GM12874 (cell line): ENCODE measurements around the gene SLC35A5.
A peak's percentile ranks its signal among the peaks of the same experiment; 100 is the strongest.

Experiments used
- TF ChIP-seq, protein P1 (sequence below): IDR thresholded peaks from 2 replicates; pipeline ENCODE4 v1.5.1; 2011; ENCODE audit warnings: low read depth, mild to moderate bottlenecking, control low read depth, low read length, moderate library complexity; ENCODE audit not compliant: insufficient read depth

Gene SLC35A5

GRCh38 chr3:112561734-112562529 lies at the start of gene SLC35A5, which contains the start of gene ATG3:
SLC35A5 (plus strand) TSS chr3:112562045; CDS start chr3:112563404, 1,359 bp downstream.
ATG3 (minus strand) TSS chr3:112561962; CDS start chr3:112561528, 434 bp downstream.
- TF ChIP-seq, protein P1, sequence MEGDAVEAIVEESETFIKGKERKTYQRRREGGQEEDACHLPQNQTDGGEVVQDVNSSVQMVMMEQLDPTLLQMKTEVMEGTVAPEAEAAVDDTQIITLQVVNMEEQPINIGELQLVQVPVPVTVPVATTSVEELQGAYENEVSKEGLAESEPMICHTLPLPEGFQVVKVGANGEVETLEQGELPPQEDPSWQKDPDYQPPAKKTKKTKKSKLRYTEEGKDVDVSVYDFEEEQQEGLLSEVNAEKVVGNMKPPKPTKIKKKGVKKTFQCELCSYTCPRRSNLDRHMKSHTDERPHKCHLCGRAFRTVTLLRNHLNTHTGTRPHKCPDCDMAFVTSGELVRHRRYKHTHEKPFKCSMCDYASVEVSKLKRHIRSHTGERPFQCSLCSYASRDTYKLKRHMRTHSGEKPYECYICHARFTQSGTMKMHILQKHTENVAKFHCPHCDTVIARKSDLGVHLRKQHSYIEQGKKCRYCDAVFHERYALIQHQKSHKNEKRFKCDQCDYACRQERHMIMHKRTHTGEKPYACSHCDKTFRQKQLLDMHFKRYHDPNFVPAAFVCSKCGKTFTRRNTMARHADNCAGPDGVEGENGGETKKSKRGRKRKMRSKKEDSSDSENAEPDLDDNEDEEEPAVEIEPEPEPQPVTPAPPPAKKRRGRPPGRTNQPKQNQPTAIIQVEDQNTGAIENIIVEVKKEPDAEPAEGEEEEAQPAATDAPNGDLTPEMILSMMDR, result no peak

GRCh38 chr3:112512320-112512719 lies 49.5 kb upstream of the SLC35A5 start:
- TF ChIP-seq, protein P1, result no peak

DNA sequence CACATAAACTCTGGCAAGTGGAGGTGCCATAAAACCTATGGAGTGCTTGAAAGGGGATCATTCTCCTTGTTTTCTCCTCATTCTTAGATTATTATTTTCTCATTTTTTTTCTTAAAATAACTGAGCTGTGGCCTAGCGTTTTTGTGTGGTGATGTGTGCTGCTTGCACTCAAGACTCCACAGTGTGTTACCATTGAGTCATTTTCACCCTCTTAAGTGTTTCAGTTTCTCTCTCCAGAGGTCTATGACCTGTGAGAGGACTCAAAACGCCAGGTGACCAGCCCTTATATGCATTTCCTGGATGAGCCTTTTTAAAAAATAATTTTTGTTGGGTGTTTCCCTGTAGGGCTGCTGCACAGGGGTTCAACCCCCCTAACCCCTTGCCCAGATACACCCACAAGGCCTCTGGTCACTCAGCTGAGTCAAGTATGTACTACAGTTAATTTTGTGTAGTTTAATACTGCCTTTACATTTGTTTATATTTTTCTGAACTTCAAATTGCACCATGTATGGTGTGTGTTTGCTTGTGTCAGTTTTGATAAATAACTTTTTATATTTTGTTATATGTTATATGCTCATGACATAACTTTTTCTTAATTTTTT lies 47.2 kb upstream of the SLC35A5 start:
- TF ChIP-seq, protein P1, result no peak

DNA sequence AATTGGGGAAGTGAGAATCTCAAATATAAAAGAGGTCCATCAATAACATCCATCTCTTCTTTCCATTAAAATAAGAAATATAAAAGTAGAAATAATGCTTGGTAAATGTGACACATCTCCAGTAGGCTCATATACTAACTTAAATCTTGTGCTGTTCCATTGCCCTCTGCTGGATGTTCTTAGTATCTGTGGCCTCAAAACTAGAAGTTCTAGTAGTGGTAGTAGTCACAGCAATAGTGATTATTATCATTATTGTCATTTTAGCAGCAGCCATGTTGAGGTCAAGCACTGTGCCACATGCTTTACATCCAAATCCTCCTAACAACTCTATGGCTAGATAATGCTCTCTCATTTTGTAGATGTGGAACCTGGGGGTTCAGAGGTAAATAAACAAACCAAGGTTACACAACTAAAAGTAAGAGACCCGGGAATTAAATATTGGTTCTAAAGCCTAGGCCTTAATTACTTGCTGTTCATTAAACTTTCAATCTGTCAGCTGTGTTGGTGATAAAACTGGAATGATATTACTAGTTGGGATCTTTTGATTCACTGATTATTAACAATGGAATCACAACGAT lies 42.3 kb upstream of the SLC35A5 start:
- TF ChIP-seq, protein P1, result peak; percentile 57

DNA sequence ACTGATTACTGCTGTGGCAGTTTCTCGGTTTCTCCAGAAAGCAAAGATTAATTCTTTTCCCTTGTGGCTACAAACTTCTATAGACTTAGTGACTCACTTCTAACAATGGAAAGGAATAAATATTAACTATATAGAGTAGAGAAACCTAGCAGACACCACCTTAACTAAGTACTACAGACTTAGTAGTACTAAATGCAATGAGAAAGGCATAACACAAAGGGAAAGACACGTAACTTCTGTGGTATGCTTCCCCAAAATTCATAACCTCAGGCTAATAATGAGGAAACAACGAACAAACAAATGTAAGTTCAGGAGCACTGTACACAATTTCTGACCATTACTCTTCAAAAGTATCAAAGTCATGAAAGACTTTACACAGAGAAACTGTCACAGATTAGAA lies 31.3 kb upstream of the SLC35A5 start:
- TF ChIP-seq, protein P1, result no peak

GRCh38 chr3:112531358-112531781 lies 30.5 kb upstream of the SLC35A5 start:
- TF ChIP-seq, protein P1, result peak; percentile 15; the same call in 1 of the 2 replicates

DNA sequence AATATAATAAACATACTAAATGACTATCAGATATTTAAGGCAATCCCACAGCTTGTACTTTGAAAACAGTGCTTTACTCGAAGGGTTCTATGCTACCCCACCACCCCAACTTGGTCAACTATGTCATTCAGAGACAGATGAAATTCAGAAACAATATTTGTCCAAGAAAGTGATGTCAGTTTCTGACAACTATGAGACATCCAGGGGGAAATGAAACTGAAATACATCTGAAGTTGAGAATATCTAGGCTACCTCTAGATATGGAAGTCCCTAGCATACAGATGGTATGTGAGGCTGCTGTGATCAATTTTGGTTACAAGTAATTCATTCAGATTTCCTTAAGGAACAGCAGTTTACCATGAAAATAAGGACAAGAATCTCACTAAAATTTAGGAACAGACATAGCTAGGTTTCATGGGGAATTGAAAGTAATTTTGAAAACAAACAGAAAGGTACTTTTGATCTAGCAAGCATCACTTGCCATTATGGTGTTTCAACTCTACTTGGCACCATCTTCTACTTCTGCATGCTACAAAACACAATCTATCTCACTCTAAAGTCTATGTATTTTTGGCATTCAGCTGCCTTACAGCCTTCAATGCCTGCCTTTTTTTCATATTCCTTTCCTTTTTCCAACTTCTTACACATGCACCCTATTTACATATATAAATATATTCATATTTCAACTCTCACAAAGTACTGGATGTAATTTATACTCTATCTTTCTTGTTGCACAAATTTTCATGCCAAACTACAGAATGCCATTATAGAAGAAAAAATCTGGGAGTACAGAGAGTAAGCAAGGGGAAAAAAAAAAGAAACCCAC lies 21.8 kb upstream of the SLC35A5 start:
- TF ChIP-seq, protein P1, result no peak
